ENCODE measurements around the gene STAT3.

Gene STAT3

DNA sequence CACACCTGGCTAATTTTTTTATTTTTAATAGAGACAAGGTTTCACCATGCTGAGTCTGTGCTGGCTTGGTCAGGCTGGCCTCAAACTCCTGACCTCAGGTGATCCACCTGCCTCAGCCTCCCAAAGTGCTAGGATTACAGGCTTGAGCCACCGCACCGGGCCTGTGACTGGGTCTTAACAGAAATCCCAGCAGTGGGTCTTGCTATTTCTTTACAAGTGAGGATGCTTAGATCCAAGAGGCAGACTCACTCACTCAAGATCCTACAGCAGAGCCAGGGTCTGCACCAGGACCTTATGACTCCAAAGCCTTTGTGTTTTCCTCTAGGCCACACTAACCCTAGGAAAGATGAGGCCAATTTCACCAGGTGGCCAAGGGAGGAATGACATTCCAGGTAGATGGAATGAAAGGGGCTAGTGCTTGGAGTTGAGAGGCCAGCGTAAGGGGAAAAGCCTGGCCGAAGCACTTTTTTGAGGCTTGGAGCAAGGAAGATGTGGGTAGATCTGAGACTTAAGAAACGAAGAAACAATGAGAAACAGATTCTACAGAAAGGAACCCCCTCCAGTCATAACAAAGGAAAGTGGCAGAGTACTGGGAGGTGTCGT is 105.7 kb downstream of the STAT3 start:
- no peak for DNase-seq
- H3K27ac ChIP-seq (ENCODE audit: low read length, poor library complexity, severe bottlenecking) = no peak overlapping the region
- no peak overlapping the region for H3K9ac ChIP-seq (ENCODE audit: low read length)
- H2BK12ac ChIP-seq (ENCODE audit: low read length in 2 of 2) = no peak overlapping the region
- H2BK15ac ChIP-seq (ENCODE audit: low read depth, poor library complexity, severe bottlenecking) = no peak overlapping the region
- H3K79me1 ChIP-seq (replicated peaks; ENCODE audit: low read length, poor library complexity, severe bottlenecking) = no peaks in the 10 kb centered on the region
- no peak overlapping the region for H2AFZ ChIP-seq (ENCODE audit: low read depth, low read length)
- no peaks in the 10 kb centered on the region for H3K27me3 ChIP-seq (ENCODE audit: control insufficient read depth in 1 of 2, insufficient read depth in 1 of 2, low read length in 2 of 2)
- no peak overlapping the region for H2AK5ac ChIP-seq (ENCODE audit: low read length, severe bottlenecking)
- no peak overlapping the region for H3K18ac ChIP-seq (ENCODE audit: low read depth in 1 of 2, low read length in 2 of 2)
- H3K4me2 ChIP-seq (ENCODE audit: low read length, poor library complexity, severe bottlenecking) = no peak overlapping the region
- H4K91ac ChIP-seq (ENCODE audit: low read length) = no peak overlapping the region
- no peaks in the 10 kb centered on the region for H3K9me3 ChIP-seq (ENCODE audit: control insufficient read depth, low read length)
- H3K4me3 ChIP-seq (ENCODE audit: insufficient read depth in 1 of 2, low read depth in 1 of 2, low read length in 2 of 2) = no peak overlapping the region
- peaks cover 4% of the 10 kb centered on the region for H3K4me1 ChIP-seq (ENCODE audit: control insufficient read depth, insufficient read depth, low read depth, low read length)
- H2BK5ac ChIP-seq (ENCODE audit: low read depth, low read length, poor library complexity, severe bottlenecking) = no peak overlapping the region
- H3K4ac ChIP-seq (ENCODE audit: low read depth in 1 of 2, low read length in 2 of 2) = no peak overlapping the region
- no peak overlapping the region for H3K23ac ChIP-seq (ENCODE audit: low read length in 2 of 2)
- WGBS = 95% methylated on average over 4 of the region's 6 CpGs
- no peak overlapping the region for H4K8ac ChIP-seq (ENCODE audit: low read length)
- H2BK120ac ChIP-seq (ENCODE audit: low read depth, low read length) = no peak overlapping the region
- peaks cover 0 to 3% of the 10 kb centered on the region in 2 experiments for H3K36me3 ChIP-seq (ENCODE audit: control insufficient read depth in 1 of 2, insufficient read depth in 2 of 2, low read depth in 1 of 2, low read length in 2 of 2)
- H3K14ac ChIP-seq (ENCODE audit: low read length in 2 of 2) = no peak overlapping the region

DNA sequence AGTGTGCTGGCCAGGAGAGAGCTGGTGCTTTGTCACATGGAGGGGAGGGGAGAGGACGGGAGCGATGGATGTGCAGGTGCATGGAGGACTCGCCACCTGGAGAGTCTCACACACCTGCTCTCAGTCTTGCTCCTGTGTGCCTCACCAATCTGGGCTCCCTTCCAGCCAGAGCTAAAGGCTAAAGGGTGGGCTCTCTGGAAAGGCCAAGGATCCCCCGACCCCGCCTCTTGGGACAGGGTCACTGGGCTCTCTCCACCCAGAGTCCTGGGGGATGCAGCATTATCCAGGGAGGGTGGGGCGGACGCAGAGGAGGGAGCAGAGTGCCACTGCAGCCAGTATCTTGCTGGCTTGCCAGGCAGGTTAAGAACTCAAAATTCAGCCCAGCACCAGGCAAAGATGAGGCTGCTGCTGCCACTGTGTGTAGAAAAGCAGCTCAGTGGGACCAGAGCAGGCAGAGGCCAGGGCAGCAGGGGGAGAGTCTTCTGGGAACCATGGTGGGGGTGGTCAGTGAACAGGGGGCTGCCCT is 106.6 kb downstream of the STAT3 start:
- Histone ChIP-seq H3K14ac (ENCODE audit: low read length in 2 of 2) (no peak overlapping the region), H3K4me2 (ENCODE audit: low read length, poor library complexity, severe bottlenecking) (no peak overlapping the region), H2BK12ac (ENCODE audit: low read length in 2 of 2) (no peak overlapping the region), H2BK120ac (ENCODE audit: low read depth, low read length) (no peak overlapping the region), H3K23ac (ENCODE audit: low read length in 2 of 2) (no peak overlapping the region), H3K9ac (ENCODE audit: low read length) (no peak overlapping the region), H3K27me3 (ENCODE audit: control insufficient read depth in 1 of 2, insufficient read depth in 1 of 2, low read length in 2 of 2) (no peaks in the 10 kb centered on the region), H2AK5ac (ENCODE audit: low read length, severe bottlenecking) (no peak overlapping the region), H3K4me3 (ENCODE audit: insufficient read depth in 1 of 2, low read depth in 1 of 2, low read length in 2 of 2) (no peak overlapping the region), H3K79me1 (replicated peaks; ENCODE audit: low read length, poor library complexity, severe bottlenecking) (no peaks in the 10 kb centered on the region), H3K18ac (ENCODE audit: low read depth in 1 of 2, low read length in 2 of 2) (no peak overlapping the region), H2BK5ac (ENCODE audit: low read depth, low read length, poor library complexity, severe bottlenecking) (no peak overlapping the region), H4K8ac (ENCODE audit: low read length) (no peak overlapping the region), H4K91ac (ENCODE audit: low read length) (no peak overlapping the region), H2AFZ (ENCODE audit: low read depth, low read length) (no peak overlapping the region), H3K27ac (ENCODE audit: low read length, poor library complexity, severe bottlenecking) (no peak overlapping the region), H3K4me1 (ENCODE audit: control insufficient read depth, insufficient read depth, low read depth, low read length) (peaks cover 8% of the 10 kb centered on the region), H3K9me3 (ENCODE audit: control insufficient read depth, low read length) (no peaks in the 10 kb centered on the region), H3K4ac (ENCODE audit: low read depth in 1 of 2, low read length in 2 of 2) (peak overlapping the region in 1 of 2 experiments; percentile 47), H3K36me3 (ENCODE audit: control insufficient read depth in 1 of 2, insufficient read depth in 2 of 2, low read depth in 1 of 2, low read length in 2 of 2) (peaks cover 0 to 3% of the 10 kb centered on the region in 2 experiments), H2BK15ac (ENCODE audit: low read depth, poor library complexity, severe bottlenecking) (no peak overlapping the region)
- DNase-seq = no peak
- WGBS = 80% methylated on average over 4 of the region's 7 CpGs

DNA sequence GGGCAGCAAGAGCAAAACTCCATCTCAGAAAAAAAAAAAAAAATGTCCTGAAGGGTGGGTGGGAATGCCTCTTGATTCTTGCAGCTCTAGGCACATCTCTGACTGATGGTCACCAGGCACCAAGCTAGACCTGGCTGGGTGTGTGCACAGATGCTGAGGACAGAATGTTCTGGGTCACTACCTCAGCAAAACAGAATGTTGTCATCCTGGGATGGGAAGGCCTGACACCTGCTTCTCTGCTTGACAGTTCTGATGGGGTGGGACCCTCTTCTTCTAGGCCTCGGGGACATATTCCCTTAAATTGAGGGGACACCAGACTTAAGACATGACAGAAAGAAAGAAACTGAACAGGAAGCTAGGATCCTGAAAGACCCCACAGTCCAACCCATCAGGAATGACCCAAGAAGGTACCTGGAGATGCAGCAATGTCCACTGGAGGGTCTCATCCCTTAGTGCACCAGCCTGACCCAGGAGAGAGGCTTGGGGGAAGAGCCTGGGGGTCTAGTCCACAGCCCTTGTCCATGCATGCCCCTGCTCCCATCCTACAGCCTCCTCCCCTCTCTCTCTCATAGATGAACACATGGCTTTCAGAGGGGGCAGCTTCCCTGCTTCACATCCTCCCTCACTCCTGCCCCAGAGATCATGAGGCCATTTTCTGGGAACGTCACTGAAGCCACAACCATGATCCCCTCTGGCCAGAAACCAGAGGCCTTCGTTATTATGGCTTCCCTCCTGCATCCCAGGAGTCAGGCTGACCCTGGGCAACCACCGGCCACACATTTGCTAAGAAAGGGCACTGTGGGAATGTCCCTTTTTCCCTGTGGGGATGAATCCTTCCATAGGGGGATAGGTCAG is 108.2 kb downstream of the STAT3 start:
- no peak overlapping the region for H2BK5ac ChIP-seq (ENCODE audit: low read depth, low read length, poor library complexity, severe bottlenecking)
- H3K4me2 ChIP-seq (ENCODE audit: low read length, poor library complexity, severe bottlenecking) = no peak overlapping the region
- no peak overlapping the region for H3K4me3 ChIP-seq (ENCODE audit: insufficient read depth in 1 of 2, low read depth in 1 of 2, low read length in 2 of 2)
- peak overlapping the region in 1 of 2 experiments; percentile 84 for H3K23ac ChIP-seq (ENCODE audit: low read length in 2 of 2)
- peaks cover 10% of the 10 kb centered on the region for H3K4me1 ChIP-seq (ENCODE audit: control insufficient read depth, insufficient read depth, low read depth, low read length)
- H3K9ac ChIP-seq (ENCODE audit: low read length) = no peak overlapping the region
- H3K4ac ChIP-seq (ENCODE audit: low read depth in 1 of 2, low read length in 2 of 2) = no peak overlapping the region
- H3K79me1 ChIP-seq (replicated peaks; ENCODE audit: low read length, poor library complexity, severe bottlenecking) = peaks cover 5% of the 10 kb centered on the region
- H2AK5ac ChIP-seq (ENCODE audit: low read length, severe bottlenecking) = no peak overlapping the region
- peak overlapping the region in 1 of 2 experiments; percentile 51 for H3K14ac ChIP-seq (ENCODE audit: low read length in 2 of 2)
- H3K36me3 ChIP-seq (ENCODE audit: control insufficient read depth in 1 of 2, insufficient read depth in 2 of 2, low read depth in 1 of 2, low read length in 2 of 2) = peaks cover 0 to 3% of the 10 kb centered on the region in 2 experiments
- H2BK120ac ChIP-seq (ENCODE audit: low read depth, low read length) = no peak overlapping the region
- no peak overlapping the region for H4K8ac ChIP-seq (ENCODE audit: low read length)
- H2BK12ac ChIP-seq (ENCODE audit: low read length in 2 of 2) = no peak overlapping the region
- H3K9me3 ChIP-seq (ENCODE audit: control insufficient read depth, low read length) = no peaks in the 10 kb centered on the region
- no peak overlapping the region for H2BK15ac ChIP-seq (ENCODE audit: low read depth, poor library complexity, severe bottlenecking)
- no peak for DNase-seq
- no peak overlapping the region for H4K91ac ChIP-seq (ENCODE audit: low read length)
- WGBS = 86% methylated on average over 4 of the region's 4 CpGs
- H3K18ac ChIP-seq (ENCODE audit: low read depth in 1 of 2, low read length in 2 of 2) = no peak overlapping the region
- H2AFZ ChIP-seq (ENCODE audit: low read depth, low read length) = no peak overlapping the region
- no peak overlapping the region for H3K27ac ChIP-seq (ENCODE audit: low read length, poor library complexity, severe bottlenecking)
- no peaks in the 10 kb centered on the region for H3K27me3 ChIP-seq (ENCODE audit: control insufficient read depth in 1 of 2, insufficient read depth in 1 of 2, low read length in 2 of 2)

DNA sequence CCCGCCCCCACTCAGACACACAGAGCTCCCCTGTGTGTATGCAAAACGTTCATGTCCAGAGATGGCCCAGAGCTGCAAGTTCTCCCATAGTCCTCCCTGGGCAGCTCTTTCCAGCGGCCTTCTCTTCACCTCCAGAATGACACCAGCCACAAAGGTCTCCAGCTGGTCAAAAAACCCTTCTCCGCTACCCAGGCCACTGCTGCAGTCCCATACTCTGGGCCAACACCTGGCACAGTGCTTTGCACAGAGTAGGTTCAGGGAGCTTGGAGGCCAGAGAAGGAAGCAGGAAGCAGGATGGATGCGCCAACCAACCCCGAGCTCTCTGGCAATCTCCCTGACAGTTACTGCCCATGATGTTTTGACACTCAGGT is 110.9 kb downstream of the STAT3 start:
- Histone ChIP-seq H2BK15ac (ENCODE audit: low read depth, poor library complexity, severe bottlenecking) (no peak overlapping the region), H3K36me3 (ENCODE audit: control insufficient read depth in 1 of 2, insufficient read depth in 2 of 2, low read depth in 1 of 2, low read length in 2 of 2) (no peaks in the 10 kb centered on the region), H2BK12ac (ENCODE audit: low read length in 2 of 2) (no peak overlapping the region), H3K4me1 (ENCODE audit: control insufficient read depth, insufficient read depth, low read depth, low read length) (peaks cover 10% of the 10 kb centered on the region), H3K27ac (ENCODE audit: low read length, poor library complexity, severe bottlenecking) (no peak overlapping the region), H3K4me3 (ENCODE audit: insufficient read depth in 1 of 2, low read depth in 1 of 2, low read length in 2 of 2) (no peak overlapping the region), H4K91ac (ENCODE audit: low read length) (no peak overlapping the region), H3K23ac (ENCODE audit: low read length in 2 of 2) (no peak overlapping the region), H2AK5ac (ENCODE audit: low read length, severe bottlenecking) (no peak overlapping the region), H3K14ac (ENCODE audit: low read length in 2 of 2) (no peak overlapping the region), H3K9ac (ENCODE audit: low read length) (no peak overlapping the region), H4K8ac (ENCODE audit: low read length) (no peak overlapping the region), H2BK120ac (ENCODE audit: low read depth, low read length) (no peak overlapping the region), H3K4ac (ENCODE audit: low read depth in 1 of 2, low read length in 2 of 2) (no peak overlapping the region), H3K4me2 (ENCODE audit: low read length, poor library complexity, severe bottlenecking) (peak overlapping the region; percentile 100), H3K18ac (ENCODE audit: low read depth in 1 of 2, low read length in 2 of 2) (no peak overlapping the region), H3K9me3 (ENCODE audit: control insufficient read depth, low read length) (no peaks in the 10 kb centered on the region), H2AFZ (ENCODE audit: low read depth, low read length) (no peak overlapping the region), H3K27me3 (ENCODE audit: control insufficient read depth in 1 of 2, insufficient read depth in 1 of 2, low read length in 2 of 2) (no peaks in the 10 kb centered on the region), H3K79me1 (replicated peaks; ENCODE audit: low read length, poor library complexity, severe bottlenecking) (peaks cover 6% of the 10 kb centered on the region), H2BK5ac (ENCODE audit: low read depth, low read length, poor library complexity, severe bottlenecking) (peak overlapping the region; percentile 40)
- DNase-seq = no peak
- 50% methylated on average over 6 of the region's 6 CpGs for WGBS
